GM19463 (cell line): ENCODE data around the gene TBC1D12.
"Not testable (repeated sequence)": the region's sequence is repeated elsewhere in the genome, so short reads cannot be mapped to it uniquely, and the experiment has no call there.

Experiments
- ATAC-seq: cut with Tn5 transposase; IDR thresholded peaks from one replicate; pipeline ENCODE4 v1.9.1; 2021; ENCODE audit warnings: mild to moderate bottlenecking, moderate library complexity; ENCODE audit not compliant: unreplicated experiment

TBC1D12 gene

DNA sequence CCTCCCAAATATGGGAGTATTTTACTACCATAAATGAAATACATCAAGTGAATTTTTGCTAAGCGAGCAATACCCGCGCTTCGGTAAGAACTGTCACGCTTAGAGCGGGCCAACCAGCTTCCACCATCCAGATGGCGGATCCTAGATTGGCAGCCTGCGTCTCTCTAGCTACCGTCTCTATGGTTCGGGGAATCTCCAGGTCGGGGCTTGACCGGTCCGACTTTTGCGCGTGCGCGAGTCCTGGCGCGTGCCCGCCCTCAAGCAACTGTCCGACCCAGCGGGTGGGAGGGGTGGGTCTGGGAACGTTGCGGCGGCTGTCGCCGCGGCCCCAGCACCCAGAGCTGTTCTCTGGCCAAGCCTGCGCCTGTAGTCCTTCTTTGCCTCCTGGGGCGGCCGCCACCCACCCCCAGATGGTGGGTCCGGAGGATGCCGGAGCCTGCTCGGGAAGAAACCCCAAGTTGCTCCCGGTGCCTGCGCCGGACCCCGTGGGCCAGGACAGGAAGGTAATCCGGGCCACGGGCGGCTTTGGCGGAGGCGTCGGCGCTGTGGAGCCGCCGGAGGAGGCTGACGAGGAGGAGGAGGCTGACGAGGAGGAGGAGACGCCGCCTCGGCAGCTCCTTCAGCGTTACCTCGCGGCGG lies at the start of gene TBC1D12:
Gene TBC1D12, plus strand, starts transcription at position 338 of the 639 bp plus-strand sequence. Its CDS starts 73 bp downstream, at position 411.
- ATAC-seq, result peak; percentile 79

DNA sequence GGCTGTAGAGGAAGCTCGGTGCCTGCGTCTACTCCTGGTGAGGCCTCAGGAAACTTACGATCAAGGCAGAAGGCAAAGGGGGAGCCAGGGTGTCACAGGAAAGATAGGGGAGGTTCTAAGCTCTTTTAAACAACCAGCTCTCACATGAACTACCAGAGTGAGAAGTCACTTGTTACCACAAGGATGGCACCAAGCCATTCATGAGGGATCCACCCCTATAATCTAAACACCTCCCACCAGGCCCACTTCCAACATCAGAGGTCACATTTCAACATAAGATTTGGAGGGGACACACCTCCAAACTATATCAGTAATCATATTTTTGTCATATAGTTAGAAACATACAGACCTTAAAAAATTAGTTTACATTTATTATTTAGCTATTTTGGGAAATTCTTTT lies 49.0 kb upstream of the TBC1D12 start:
- ATAC-seq, result no peak

DNA sequence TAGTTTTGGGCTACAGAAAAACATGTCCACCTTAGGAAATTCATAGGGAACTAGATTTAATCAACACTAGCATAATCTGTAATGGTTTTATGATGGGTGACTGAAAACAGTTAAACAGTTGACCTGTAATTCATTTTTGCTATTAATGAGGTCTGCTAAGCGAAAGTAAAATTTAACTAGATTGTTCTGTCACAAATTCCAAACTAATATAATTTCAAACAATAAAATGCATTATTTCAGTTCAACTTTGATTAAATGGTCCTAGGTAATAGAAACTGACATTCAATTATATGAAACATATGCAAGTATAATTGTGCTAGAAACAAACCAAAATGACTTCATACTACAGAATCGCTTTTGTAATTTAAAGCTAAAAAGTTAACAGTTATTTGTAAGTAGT lies 46.5 kb upstream of the TBC1D12 start:
- no peak for ATAC-seq

DNA sequence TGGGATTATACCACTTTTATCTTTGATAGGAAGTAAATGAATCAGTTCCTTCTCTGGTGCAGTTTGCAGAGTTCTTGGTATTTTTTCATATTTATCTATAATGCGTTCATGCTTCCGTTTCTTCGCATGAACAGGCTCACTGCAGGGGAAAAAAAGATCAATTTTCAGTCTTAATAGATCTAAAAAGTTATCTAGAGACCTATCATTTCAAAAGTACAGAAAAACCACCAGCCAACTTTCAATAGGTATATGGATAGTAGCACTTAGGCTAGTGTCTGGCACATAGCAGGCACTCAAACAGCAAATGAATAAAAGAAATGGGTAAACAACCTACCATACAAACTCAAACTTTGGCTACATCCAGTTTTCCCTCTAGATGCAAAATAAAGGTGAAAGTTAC lies 45.1 kb upstream of the TBC1D12 start:
- ATAC-seq, result no peak

DNA sequence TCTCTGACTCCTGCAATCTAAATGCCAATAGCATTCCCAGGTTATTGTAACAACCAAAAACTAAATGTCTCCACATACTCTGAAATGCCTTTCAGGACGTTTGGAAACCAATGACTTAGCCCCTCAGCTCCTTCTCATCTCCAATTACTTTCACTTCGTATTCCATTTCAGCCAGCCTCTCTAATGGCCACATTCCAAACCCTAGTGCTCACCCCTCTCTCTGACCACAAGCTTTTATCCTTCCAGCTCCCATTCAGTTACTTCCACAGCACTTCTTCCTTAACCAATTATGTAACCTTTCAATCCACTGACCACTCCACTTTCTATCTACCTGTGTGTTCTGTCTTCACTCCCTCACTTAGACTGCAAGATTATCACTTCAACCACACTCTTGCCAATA lies 43.9 kb upstream of the TBC1D12 start:
- no peak for ATAC-seq

DNA sequence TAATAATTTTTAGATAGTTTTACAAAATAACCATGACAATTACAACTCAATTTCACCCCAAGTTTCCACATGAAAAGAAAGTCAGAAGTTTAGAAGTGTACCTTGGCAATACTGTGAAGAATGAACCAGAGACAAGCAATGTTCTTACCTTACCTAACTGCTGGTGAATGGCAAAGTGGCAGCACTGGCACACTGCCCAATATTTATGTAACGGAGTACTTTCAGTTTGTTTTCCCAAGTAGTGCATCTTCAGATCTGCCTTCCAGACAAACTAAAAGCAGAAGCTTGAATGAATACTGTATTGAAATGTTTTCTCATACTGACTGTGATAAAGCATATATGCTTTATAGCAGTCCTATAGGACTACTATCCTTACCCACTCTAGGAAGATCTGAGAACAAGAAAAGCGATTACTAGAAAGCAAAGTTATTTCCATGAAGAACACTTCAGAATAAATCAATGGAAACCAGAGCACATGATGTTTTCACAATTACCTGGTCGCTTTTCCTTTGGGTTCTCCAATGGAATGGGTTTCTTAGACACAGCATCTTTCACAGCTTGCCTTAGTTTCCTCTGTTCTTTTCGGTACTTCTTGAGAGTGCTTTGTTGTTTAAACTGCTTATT lies 41.1 kb upstream of the TBC1D12 start:
- ATAC-seq, result no peak

DNA sequence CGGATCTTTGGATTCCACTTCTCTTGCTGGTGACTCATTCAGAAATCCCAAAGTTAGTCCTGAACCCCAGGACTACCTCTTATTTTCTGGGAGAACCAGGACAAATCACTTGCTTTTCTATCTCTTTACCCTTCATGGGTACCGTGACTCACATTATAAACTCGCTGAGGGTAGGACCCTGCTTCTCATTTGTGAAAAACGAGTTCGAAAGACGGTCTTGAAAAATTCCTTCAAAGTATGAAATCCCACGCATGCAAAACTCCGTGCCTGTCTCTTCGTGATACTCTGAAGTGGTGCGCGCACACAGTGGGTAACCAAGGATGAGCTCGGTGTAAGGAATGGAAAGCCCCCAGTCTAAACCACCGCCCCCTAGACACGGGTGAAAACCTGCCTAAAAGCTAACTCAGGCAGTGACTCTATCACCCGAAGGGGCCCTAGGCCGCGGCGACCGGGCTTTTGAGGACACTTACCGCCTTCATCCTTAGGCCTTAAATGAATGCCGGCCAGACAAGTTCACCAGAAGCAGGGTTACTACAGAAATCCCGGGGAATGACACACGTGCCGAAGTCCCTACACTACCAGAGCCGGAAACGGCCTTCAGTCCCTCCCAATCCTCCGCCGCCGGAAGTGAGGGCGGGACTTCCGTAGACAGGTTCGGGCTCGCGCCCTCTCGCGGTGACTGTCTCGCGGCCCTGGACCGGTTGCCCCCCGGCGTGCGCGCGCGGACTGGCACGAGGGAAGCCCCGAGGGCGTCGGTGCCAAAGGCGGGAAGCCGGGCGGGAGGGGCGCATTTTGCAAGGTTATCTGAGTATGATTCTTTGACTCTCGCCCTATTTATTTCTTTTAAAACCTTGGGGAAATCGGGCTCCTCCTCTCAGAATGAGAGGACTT lies 39.7 kb upstream of the TBC1D12 start, which contains the start of gene NOC3L:
Gene NOC3L, minus strand, starts transcription at position 580 of the 891 bp plus-strand sequence. Its CDS starts 101 bp downstream, at position 479.
- peak; percentile 99 for ATAC-seq

DNA sequence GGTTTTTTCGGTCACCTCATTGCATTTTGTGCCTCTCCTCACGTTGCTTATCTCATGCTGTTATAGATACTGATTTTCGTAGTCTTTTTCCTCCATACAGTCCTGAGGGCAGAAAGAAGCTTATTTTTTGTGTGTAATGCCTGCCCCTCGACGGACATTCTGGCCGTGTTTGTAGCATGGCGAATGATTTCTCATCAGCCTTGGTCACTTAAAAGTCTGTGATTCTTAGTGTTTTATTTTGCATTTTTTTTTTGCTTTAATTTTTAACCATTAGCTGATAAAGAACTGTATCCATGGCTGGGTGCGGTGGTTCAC lies 39.1 kb upstream of the TBC1D12 start:
- ATAC-seq, result no peak

DNA sequence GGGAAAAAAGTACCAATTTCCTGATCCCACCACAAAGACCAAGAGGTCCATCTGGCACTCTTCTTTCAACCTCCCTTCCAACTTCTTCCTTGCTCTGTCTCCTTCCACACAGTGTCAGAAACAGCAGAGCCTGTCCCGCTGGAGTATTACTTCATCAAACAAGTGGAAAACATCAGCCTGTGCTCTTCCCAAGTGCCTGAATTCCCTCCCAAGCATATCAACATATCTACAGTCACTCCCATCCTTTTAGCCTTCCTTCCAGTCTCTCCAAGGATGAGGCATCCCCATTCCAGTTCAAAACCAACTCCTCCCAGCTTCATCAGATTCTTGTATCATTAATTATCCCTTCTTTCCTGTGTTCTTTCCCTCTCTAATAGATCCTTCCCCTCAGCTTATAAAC lies 37.9 kb upstream of the TBC1D12 start:
- ATAC-seq, result no peak

DNA sequence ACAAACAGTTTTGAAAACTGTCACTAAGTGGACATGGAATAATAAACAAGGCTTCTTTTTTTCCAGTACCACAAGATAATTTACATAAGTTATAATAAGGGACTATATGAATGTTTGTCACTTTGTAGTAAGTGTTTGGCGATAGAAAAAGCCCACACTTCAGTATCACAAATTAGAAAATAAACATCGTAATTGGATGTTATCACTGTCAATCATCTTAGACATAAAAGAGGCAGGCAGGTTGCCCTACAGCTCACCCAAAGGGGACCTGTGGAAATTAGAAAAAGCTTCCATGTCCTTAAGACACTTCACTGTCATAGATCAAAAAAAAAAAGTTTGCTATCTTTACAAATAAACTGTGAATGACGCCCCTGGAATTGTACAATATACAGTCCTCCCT lies 36.0 kb upstream of the TBC1D12 start:
- no peak for ATAC-seq

DNA sequence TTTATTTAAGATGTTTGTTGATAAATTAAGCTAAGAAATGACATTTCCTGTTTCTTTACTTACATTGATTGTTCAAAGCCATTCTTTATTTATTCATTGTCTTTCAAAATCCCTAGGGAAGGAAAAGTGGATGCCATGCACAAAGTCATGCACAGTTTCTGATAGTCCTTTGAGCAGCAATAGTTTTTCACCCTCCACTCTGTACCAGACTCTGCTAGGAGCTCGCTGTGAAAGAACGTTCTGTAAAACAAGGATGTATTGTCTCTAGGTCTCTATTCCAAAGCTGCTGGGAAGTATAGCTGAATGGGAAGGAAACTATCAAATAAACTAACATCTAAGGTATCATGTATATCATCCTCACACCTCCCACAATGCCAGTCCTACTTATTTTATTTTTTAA lies 31.8 kb upstream of the TBC1D12 start:
- no peak for ATAC-seq

DNA sequence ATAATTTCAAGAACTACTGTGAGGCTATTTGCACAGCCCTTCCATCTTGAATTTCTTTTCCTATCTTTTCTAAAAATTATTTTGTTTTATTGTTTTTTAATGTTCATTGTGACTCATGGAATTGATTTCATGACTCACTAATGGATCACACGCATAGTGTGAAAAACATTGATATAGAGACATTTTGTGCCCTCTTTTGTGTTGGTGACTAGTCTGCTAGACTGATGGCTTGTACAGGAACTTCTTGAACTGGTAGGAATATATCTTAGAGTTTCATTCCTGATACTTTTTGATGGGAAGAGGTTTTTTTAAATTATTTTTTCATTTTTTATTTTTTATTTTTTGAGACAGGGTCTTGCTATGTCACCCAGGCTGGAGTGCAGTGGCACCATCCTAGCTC lies 27.0 kb upstream of the TBC1D12 start:
- ATAC-seq, result no peak

DNA sequence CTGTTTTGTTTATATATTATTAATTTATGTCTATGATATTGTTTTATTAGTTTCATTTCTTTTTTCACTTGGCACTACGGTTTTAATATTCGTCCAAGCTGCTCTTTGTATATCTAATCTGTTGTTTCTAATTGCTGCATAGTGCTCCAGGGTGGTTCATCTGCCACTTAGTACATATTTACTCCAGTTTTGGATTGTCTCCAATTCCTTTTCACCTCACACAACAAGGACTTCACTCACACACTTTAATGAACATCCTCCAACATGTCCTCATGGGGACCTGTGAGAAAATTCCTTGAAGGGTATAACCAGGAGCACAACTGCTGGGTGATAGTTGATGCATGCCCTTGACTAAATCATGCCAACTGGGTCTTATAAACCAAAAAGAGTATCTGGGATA lies 25.5 kb upstream of the TBC1D12 start:
- ATAC-seq, result no peak

DNA sequence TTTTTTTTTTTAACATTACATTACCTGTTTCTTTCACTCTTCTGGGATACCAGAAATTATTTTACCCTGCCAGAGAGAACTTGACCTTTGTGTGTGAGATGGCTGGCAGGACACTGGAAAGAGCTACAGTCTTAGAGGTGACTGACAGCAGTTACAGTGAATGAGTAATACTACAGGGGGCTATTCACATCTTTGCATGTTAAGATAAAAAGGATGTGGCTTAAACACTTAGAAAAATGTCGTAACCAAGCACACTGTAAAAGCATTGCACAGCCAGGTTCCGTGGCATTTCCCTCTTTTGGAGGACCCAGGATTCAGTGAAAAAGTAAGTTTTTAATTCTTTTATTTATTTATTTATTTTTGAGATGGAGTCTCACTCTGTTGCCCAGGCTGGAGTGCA lies 18.8 kb upstream of the TBC1D12 start:
- no peak for ATAC-seq

DNA sequence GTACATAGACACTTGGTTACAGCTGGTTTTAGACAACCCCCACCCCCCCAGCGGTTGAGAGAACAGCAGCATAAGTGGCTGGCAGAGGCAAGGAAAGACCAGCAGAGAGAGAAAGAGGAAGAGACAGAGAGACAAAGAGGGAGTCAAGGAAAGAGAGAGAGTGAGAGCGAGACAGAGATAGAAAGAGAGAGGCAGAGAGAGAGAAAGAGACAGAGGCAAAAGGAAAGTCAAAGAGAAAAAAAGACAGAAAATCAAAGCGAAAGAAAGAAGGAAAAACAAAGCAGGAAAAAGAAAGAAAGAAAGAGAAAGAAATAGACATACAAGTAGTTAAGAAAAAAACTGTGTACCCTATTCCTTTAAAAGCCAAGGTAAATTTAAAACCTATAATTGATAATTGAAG lies 16.6 kb upstream of the TBC1D12 start:
- not testable (repeated sequence) for ATAC-seq

DNA sequence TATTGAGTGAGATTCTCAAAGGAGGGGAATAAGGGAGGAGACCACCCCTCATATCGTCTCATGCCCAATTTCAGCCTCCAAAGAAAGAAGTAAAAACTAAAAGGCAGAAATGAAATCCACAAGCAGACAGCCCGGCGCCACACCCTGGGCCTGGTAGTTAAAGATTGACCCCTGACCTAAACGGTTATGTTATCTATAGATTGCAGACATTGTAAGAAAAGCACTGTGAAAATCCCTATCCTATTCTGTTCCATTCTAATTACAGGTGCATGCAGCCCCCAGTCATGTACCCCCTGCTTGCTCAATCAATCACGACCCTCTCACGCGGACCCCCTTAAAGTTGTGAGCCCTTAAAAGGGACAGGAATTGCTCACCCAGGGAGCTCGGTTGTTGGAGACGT lies 10.2 kb upstream of the TBC1D12 start:
- ATAC-seq, result not testable (repeated sequence)

DNA sequence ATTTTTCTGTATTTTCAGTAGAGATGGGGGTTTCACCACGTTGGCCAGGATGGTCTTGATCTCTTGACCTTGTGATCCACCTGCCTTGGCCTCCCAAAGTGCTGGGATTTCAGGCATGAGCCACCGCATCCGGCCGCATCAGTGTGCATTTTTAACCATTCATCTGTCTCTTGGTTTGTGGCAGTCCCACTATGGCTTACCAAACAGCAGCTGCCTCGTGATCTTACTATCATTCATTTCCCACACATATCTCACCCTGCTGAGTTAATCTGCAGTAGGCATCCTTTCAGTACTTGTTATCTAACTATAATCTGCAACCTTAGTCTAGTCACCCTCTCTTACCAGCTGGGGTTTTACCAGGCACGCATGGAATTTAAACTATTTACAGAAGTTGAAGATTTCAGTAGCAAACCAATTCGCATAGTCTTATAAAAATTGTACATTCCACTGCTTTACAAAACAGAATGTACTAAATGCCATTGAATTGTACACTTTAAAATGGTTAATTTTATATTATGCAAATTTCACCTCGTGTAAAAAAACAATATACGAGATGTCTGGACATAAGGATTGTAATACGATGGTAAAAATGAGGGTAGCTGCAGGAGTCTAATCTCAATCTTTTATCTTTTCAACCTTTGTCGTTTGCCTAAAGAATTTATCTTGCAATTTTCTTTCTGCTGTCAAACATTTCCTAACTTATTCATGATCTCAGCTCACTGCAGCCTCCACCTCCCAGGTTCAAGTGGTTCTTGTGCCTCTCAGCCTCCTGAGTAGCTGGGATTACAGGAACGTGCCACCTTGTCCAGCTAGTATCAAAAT lies 4.6 kb upstream of the TBC1D12 start:
- ATAC-seq, result no peak

DNA sequence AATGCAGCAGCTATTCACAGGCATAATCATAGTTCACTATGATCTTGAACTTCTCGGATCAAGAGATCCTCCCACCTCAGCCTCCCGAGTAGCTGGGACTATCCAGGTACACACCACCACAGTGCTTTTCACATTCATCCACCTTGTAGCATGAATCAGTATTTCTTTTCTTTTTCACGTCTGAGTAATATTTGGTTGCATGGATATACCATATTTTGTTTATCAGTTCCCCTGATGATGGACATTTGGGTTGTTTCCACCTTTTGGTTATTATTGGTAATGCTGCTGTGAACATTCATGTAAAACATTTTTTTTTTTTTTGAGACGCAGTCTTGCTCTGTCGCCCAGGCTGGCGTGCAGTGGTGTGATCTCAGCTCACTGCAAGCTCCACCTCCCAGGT lies 3.6 kb upstream of the TBC1D12 start:
- no peak for ATAC-seq

DNA sequence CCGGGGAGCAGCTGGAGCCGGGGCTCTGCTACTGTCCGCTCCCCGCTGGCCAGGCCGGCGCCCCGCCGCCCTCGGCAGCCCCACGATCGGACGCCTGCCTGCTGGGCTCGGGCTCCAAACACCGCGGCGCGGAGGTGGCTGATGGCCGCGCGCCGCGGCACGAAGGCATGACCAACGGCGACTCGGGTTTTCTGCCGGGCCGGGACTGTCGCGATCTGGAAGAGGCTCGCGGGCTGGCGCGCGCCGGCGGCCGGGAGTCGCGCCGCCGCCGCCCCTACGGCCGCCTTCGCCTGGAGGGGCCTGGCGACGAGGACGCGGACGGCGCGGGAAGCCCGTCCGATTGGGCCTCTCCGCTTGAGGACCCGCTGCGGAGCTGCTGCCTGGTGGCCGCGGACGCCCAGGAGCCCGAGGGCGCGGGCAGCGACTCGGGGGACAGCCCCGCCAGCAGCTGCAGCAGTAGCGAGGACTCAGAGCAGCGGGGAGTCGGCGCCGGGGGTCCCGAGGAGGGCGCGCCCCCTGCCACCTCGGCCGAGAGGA lies 570 bp downstream of the TBC1D12 start:
- no peak for ATAC-seq

DNA sequence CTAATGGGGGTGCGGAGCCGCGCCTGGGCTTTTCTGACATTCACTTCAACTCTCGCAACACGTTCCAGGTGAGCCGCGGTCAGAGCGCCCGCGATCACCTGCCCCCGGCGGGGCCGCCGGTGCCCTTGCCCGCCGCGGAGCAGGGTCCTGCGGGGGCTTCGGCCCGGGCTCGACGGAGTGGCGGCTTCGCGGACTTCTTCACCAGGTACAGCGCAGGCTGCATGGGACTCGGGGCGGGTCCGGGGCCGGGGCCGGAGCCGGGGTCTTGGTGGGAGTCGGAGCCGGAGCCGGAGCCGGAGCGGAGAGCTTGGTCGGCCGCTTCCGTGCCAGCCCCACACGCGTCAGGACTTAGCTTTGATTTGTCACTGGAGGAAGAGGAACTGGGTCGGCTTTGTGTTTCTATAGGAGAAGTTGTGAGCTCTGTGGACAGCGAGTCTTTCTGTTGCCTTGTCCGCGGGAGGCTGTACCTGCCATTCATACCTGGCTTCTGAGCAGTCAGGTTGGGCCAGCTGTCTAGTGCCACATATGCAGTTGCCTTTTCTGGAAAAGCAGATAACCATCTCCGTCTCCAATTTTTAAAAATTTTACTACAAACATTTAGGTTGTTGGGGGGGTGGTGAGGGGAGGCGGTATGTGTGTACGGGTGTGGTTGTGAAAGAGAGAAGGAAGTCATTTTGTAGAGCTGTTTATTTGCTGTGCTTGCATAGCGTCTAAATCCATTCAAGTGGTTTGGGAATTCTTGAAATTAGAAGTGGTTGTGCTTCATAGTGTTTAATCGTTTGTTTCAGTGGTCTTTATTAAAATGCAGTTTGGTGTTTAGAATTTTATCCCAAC lies 1.3 kb downstream of the TBC1D12 start:
- ATAC-seq, result peak; percentile 43
